Measurements from ENCODE around the gene SCLT1.

GRCh38 chr4:128844931-128845330 lies 248.4 kb downstream of the SCLT1 start:
- TF ChIP-seq GATA3 (IDR thresholded peaks at IDR 0.05; ENCODE audit: low read depth, low read length) (no peak), GATA2 (IDR thresholded peaks at IDR 0.05; ENCODE audit: low read depth, low read length) (no peak)

All from SH-SY5Y (cell line).